Activated CD4-positive, CD25-positive, alpha-beta regulatory T cell treated with anti-CD3 and anti-CD28 coated beads, Interleukin-2, amount 50 U/mL, for 24 hours (primary cell): ENCODE results near the gene PCOLCE2.

Experiments
- ATAC-seq, 2 donors: fragments of 150-1000 bp; cut with Tn5 transposase; one replicate each; pipeline ENCODE4 v1.10.0; 2021; ENCODE audit warnings: mild to moderate bottlenecking in 1 of 2, moderate library complexity in 1 of 2

The PCOLCE2 gene, protein sequence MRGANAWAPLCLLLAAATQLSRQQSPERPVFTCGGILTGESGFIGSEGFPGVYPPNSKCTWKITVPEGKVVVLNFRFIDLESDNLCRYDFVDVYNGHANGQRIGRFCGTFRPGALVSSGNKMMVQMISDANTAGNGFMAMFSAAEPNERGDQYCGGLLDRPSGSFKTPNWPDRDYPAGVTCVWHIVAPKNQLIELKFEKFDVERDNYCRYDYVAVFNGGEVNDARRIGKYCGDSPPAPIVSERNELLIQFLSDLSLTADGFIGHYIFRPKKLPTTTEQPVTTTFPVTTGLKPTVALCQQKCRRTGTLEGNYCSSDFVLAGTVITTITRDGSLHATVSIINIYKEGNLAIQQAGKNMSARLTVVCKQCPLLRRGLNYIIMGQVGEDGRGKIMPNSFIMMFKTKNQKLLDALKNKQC

DNA sequence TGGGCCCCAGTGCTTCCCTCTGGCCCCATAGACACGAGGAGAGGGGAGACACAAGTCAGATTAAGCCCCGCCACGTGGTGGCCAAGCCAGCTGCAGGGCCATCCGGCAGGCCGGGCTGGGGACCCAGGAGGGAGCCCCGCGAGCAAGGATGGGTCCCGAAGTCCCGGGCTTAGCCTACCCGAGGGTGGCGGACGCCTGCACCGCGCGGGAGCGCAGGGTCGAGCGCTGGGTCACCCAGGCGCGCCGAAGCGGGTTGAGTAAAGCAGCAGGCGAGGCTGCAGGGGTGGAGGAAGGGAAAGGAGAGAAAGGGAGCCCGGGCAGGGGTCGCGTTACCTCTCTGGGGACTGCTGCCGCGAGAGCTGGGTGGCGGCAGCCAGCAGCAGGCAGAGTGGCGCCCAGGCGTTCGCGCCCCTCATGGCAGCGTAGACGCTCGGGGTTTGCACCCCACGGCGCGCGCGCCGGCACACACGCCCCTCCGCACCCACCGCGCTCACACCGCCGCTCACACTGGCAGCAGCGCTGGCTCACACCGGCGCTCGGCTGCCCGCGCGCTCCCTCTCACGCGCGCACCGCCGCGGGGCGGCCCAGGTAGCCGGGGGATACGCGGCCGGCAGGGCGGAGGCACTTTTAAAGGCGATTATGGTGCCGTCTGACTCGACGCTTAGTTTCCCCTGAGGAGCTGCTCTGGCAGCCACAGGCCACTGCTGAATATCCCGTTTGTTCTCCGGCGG lies at the start of gene PCOLCE2:
Gene PCOLCE2, minus strand, starts transcription at position 603 of the 731 bp plus-strand sequence. Its CDS starts 187 bp downstream, at position 416.
- peak; percentile 59 to 66 for ATAC-seq

DNA sequence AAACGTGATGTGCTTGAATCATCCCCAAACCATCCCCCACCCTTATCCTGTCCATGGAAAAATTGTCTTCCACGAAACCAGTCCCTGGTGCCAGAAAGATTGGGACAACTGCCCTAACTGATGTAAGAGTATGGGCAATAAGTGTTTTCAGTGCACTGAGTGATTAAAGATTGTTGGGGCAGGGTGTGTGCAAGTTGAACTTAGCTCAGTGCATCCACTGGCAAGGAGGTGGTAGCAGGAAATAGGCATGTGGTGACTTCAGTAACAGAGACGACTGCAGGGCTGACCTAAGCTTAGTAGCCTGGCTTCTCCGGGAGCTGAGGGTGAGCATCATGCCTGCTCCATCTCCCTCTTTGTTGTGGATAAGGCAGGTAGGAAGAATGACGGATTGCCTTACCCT lies 47.1 kb upstream of the PCOLCE2 start:
- no peak for ATAC-seq

DNA sequence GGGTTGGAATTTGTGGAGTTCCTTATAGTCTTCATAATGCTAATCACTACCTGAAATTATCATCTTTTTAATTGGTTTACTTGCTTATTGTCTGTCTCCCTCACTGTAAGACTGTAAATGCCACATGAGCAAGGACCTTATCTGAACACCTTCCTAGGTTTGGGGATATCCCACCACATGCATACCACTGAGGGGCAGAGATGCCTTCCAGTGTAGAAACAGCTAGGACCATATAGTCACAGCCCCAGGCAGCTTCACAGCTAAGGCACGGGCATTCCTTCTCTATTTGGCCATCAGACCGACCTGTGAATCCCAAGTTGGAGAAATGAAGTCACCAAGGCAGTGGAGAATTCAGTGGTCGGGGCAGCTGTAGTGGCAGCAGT lies 46.0 kb upstream of the PCOLCE2 start:
- ATAC-seq = no peak

DNA sequence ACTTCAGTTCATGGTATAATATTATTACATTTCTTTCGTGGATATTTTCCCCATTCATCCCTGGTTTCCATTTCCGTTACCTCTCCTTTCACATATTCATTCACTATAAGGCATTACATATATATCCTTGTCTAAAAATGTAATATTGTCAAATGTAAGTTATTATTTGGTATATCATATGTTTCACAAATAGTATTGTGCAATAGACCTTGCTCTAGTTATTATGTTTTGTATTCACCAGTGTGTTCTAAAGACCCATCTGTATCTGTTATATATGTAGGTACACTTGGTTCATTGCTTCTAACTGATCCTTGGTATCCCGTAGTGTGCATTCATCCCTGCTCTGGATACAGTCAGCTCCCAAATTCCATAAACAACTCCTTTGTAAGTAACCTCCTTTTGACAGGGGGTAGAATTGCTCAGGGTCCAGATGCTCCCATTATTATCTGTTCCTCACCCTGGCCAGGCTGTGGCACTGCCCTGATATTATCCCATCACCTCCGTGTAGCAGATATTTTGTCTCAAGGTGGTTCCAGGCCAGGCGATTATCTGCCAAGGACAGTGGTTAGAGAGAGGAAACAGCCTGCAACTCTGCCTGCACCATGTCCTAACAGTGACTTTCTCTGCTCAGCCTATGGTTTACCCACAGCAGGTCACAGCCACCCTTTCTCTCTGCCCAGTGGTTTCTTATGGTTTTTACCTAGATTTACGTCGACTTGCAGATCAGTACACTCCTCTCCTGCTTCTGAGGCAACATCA lies 45.4 kb upstream of the PCOLCE2 start:
- no peak for ATAC-seq

DNA sequence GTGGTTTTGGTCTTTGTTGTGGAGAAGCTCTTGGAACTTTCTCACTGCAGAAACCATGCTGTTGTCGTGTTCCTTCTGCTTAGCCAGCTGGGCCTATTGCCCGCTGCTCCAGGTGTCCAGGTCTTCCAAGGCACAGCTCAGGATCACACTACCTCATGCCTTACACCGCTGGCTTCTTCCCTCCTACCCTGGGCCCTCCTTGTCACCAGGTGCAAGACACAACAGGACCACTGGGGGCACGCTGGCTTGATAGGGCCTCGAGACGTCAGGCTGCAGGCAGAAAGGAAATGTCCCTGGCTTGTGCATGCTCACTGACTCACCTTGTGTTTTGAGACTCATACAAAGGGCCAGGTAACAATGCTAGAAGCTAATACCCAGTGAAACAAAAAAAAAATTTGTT lies 42.3 kb upstream of the PCOLCE2 start:
- ATAC-seq = peak; percentile 65 to 67

DNA sequence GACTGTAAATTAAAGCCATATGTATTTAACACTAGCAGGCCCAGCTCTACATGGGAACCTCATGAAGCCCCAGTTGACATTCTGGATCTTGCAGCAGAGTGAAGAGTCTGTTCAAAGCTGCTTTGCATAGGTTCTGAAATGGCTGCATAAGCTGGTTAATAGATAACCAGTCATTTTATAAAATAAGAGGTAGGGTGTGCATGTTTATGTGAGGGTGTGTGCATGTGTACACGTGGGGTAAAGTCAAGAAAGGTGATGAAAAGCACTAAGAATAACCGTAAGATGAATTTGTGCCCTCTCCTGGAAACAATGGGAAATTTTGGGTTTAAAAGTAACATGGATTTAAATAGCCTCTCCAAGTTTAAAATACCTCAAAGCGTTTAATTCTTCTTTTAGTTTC lies 41.6 kb upstream of the PCOLCE2 start:
- no peak for ATAC-seq

DNA sequence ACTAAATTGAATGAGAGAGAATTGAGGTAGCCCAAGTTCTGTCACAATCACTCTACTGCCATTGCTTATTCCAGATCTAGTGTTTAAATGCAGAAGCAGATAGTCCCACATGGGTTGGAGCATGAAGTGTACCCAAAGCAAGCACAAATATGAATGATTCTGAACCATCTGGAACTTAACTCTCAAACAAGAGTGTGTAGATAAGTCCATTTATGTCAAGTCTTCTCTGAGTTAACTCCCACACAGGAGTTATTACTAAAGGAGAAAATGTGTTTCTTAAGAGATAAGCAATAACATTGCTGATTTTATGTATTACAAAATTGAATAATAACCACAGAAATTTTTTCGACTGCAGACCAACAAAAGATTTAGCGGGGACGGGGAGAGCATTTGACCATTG lies 41.0 kb upstream of the PCOLCE2 start:
- no peak for ATAC-seq

DNA sequence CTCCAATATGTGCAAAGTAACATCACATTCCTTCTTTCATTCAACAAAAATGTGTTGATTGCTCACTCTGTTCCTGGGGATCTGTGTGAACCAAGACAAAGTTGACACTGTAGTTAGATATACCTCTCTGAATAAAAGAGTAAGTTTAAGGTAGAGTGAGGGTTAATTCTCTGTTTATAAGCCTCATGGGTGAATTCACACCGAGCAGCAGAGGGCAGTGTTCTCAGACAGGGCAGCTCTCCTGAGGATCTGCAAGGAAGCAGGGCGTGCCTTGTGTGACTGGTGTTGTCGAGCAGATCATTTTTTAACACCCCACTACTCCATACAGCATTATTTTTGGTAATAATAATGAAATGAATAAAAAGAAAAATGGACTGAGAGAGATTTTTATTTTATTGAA lies 40.2 kb upstream of the PCOLCE2 start:
- ATAC-seq = peak; percentile 43 to 64

DNA sequence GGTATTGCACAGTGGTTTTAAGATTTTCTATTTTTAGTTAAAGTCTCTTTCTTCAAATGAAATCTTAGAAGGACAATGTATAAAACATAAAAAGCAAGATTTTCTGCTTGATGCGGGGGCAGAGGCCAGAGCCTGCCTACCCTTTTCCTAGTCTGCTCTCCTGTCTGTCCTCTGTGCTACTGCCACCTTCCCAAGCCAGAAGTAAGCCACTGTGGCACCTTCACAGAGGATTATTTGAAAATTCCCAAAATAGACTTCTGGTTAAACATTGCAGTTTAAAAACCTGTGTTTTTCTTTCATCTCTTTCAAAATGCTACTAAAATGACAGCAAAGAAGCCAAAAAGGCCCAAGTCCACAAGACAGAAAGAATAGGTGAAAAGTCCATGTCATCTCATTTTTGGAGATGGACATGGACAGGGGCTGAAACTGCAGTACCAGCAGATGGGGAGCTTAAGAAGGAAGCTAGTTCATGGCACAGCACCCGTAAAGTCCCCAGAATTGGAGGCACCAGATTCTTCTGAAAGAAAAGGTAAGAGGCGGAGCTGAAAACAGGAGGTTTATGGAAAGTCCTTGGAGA lies 37.6 kb upstream of the PCOLCE2 start:
- ATAC-seq = no peak

DNA sequence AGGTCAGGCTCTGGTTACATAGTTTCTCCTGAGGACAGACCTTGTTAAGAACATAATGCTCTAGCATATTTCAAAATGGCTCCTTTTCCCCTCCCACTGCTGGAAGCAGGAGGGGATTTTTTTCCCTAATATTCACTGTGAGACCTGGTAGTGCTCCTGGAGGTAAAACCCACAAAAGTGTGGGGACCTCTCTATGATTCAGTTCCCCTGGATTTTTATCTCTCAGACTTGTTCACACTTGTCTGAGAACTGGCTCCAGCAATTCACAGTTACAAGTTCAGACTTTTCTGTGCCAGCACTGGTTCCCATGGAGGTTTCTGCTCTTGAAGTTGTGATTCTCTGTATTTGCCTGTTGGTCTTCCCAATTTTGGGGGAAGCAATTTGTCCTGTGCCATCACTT lies 36.3 kb upstream of the PCOLCE2 start:
- no peak for ATAC-seq

DNA sequence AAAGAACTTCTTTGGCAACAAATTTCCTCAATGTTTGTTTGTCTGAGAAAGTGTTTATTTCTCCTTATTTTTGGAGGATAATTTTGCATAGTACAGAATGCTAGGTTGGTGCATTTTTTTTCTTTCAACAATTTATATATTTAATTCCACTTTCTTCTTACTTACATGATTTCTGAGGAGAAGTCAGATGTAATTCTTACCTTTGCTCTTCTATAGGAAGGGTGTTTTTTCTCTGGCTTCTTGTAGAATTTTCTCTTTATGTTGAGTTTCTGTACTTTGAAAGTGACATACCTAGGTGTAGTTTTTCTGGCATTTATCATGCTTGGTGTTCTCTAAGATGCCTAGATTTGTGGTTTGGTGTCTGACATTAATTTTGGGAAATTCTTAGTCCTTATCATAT lies 34.8 kb upstream of the PCOLCE2 start:
- no peak for ATAC-seq

DNA sequence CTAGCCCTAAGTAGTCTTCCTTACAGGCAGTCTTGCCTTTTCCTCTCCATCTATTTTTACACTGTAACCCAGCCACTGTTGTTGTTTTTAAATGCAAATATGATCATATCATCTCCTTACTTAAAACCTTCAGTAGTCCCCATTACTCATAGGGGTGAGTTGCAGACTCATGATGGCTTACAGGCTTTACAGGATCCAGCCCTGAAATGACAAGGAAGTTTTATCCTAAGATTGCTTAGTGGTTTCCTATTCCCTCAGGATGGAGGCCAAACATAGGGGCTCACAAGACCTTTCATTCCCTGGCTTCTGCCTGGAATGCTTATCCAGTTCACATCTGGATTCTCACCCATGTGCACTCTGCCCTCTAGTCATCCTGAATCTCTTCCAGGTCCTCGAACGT lies 27.7 kb upstream of the PCOLCE2 start:
- ATAC-seq = no peak

DNA sequence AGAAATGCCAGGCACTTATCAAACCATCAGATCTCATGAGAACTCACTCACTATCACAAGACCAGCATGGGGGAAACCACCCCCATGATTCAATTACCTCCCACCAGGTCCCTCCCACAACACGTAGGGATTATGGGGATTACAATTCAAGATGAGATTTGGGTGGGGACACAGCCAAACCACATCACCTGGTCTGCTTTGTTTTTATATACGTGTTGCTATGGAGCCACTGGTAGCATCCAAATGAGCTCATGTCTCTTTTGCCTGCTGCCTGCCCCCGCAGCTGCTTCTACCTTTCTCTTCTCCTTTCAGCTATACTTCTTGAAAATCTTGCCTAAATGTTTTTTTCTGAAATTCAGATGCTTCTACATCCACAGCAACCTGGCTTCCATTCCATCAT lies 26.8 kb upstream of the PCOLCE2 start:
- peak in 1 of 2 donors; percentile 7 for ATAC-seq

DNA sequence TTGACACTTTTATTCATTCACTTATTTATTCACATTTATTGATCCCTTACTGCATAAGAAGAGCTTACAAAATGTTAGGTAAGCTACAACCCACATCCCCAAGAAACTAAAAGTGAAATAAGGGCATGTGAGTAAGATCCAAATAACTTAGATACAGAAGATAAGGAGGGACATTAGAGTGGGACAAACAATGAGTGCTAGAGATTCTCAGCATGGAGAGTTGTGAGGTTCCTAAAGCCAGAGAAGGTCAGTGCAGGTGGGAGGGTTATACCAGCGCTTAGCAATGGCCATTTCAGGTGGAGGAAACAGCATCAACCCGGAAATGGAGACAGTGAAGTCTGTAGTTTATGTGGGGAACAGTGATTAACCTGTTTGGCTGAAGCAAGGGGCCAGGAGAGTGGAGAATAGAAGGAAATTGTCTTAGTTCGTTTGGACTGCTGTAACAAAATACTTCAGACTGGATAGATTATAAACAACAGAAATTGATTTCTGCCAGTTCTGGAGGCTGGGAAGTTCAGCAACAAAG lies 25.5 kb upstream of the PCOLCE2 start:
- ATAC-seq = no peak

DNA sequence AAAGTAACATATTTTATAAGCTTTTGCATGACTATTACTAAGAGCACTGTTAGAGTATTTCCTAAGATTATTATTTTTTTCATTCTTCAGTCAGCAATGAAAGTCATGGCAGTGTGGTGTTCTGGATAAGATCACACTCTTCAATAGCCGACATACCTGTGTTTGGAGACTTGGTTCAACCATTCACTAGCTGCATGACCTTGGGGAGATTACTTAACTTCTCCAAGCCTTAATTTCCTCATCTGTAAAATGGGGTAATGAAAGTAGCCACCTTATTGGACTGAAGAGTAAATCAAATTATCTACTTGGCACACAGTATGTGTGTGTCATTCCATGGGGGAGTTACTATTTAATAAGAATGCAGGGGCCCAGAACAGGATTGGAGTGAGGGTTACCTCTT lies 24.5 kb upstream of the PCOLCE2 start:
- no peak for ATAC-seq

DNA sequence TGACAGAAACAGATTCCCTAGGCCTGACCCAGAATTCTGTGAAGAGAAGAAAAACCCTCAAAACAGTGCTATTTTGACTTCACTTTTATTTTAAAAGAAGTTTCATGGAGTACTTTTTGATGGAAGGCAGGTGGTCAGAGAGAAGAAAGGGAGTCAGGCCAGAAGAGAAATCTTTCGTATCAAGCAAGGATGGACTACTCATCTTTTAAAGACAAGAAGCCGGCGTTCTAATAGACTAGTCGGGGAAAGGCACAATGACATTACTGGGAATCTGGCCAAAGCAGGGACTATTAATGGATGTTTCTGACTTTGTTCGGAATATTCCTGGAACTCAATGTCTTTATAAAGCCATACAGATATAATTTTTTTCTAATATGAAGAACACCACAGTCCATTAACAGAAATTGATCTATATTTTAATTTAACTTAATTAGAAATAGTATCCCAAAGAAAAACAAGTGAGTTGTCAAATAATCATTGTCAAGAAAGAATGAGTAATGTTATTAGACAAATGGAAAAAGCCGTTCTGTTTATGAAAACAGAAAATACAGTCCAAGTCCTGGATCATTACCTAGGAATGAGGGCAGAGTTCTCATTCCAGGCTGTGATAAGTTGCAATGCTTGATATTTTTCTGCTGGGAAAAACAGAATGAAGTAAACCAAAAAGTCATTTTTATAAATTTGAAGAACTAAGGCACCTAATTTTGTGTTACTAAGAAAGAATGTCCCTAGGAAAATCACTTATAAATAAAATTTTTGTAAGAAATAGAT lies 23.7 kb upstream of the PCOLCE2 start:
- no peak for ATAC-seq

DNA sequence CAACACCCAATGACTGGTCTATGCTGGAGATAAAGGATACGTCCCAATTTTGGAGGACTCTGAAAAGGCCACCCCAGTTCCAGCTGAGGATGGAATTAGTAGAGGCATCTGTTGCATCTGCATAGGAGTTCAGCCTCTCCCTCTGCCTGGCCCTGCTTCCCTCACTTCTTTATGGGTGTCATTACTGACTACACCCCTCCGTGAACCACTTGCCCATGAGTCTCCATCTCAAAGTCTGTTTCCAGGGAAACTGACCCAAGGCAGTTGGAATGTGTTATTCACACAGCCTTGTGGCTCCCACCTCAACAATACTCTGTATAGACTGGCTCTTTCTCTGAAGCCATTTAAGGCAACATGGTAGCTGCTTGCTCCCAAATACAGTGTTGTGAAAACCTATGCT lies 21.4 kb upstream of the PCOLCE2 start:
- no peak for ATAC-seq

DNA sequence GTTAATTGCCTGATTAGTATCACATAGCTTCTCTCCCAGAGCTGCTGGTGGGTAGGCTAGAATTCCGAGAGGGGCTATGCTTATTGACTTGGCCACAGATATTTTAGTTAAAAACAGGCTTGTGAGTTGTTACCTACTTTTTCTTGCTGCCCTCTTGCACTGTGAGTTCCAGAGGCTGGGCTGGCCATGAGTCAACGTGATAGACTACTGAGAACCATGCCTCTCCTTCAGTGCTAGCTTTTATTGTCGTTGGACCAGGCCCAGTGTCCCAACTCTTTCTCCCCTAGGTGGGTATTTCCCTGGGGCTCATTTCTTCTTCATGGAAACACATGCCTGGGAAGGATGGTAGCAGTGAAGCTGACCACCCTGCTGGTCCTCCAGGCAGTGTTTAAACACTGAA lies 20.4 kb upstream of the PCOLCE2 start:
- ATAC-seq = no peak

DNA sequence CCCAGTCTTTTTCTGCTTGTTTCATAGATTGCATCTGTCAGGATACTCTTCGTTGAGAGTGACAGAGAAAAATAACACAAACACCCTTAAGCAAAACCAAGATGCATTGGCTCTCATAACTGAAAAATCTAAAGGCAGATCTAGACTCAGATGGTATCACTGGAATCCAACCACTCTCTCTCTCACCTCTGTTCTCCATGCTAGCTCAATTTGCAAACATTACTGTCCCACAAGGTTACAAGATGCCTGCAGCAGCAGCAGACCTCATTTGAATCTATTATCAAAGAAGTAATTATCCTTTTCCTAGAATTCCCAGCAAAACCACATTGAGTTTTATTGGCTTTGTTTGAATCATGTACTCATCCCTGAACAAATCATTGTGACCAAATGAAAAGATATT lies 19.1 kb upstream of the PCOLCE2 start:
- ATAC-seq = no peak

DNA sequence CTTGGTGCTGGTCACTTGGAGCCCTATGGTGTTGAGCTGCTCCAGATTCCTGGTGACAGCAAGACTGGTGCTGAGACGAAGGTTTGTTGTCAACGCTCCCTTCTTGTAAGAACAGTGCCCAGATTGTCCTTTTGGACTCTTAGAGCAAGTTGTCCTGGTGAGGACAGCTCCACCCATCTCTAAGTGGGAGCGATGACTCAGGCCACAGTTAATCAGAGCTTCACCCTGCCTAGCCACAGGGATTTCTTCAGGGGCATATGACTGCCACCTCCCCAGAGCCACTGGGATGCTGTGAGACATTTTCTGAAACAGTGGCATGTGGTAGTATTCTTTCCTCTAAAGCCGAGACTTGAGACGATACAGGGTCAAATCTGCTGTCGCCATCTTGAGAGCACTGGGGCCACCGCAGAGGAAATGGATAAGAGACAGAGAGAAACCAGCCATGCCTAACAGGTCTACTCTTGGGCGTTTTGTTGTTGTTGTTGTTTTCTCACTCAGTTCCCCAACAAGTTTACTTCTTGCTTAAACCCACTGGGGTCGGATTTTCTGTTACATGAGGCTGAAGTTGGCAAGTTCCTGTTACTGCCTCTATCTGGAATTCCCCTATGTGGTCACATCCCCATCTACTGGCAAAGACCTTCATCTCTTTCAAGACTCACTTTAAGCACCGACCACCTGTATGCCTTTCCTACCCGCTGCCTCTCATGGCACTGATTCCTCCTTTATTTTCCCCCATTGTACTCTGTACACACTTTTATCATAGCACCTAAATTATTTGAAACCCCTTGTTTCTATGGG lies 16.0 kb upstream of the PCOLCE2 start:
- no peak for ATAC-seq

DNA sequence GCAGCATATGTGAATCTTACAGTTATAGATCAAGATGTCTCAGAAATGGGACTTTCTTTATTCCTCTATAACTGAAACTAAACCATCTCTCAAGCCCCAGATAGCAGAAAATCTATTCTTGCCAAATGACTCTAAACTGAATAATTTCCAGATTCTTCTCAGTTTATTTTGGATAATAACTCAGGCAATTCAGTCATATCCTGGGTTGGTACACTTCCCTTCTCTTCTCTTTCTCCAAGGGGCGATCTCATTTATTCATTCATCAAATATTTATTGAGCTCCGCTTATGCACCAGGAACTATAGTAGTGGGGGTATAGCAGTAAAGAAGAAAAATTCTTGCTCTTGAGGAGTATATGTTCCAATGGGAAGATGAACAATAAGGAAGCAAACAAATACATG lies 13.5 kb upstream of the PCOLCE2 start:
- ATAC-seq = no peak
